ENCODE measurements around the gene ERP44.
"Not testable (repeated sequence)": the region's sequence is repeated elsewhere in the genome, so short reads cannot be mapped to it uniquely, and the experiment has no call there.

Gene ERP44

DNA sequence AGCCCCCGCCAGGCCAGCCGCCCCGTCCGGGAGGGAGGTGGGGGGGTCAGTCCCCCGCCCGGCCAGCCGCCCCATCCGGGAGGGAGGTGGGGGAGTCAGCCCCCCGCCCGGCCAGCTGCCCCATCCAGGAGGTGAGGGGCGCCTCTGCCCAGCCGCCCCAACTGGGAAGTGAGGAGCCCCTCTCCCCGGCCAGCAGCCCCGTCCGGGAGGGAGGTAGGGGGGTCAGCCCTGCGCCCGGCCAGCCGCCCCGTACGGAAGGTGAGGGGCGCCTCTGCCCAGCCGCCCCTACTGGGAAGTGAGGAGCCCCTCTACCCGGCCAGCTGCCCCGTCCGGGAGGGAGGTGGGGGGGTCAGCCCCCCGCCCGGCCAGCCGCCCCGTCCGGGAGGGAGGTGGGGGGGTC, 30.8 kb downstream of the ERP44 start:
- DNase-seq (ENCODE audit: low read depth): not testable (repeated sequence)

DNA sequence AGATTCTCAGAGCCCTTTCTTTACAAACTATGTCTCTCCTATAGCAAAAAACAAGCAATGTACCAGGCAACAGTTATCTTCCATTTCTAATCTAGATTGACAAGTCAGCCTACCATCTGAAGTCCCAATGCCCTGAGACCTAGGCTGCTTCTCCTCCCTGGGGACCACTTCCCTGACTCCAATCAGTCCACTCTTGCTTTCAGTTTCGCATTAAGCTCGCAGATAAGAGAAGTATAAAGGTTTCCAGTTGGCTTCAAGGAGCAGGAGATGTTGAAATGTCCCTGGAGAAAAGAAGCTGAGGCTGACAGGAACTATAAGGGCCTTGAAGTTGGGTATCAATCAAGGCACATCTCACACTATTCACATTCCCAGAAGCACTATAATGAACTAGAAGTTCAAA, 32.3 kb downstream of the ERP44 start:
- no peak for DNase-seq (ENCODE audit: low read depth)

DNA sequence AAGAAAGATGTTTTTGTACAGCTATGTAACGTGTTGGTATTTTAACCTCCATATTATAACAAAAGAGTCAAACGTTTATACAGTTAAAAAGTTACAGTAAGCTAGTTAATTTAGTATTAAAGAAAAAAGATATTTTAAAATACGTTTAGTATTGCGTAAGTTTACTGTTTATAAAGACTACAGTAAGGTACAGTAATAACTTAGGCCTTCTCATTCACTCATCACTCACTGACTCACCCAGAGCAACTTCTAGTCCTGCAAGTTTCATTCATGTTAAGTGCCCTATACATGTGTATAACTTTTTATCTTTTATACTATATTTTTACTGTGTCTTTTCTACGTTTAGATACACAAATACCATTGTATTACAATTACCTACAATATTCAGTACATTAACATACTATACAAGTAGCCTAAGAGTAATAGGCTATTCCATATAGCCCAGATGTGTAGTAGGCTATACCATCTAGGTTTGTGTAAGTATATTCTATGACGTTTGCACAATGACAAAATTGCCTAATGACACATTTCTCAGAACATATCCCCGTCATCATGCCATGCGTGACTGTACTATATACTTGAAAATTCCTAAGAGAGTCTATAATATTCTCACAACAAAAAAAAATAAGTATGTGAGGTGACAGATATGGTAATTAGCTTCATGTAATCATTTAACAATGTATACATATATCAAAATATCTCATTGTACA, 33.8 kb downstream of the ERP44 start:
- no peak for DNase-seq (ENCODE audit: low read depth)

DNA sequence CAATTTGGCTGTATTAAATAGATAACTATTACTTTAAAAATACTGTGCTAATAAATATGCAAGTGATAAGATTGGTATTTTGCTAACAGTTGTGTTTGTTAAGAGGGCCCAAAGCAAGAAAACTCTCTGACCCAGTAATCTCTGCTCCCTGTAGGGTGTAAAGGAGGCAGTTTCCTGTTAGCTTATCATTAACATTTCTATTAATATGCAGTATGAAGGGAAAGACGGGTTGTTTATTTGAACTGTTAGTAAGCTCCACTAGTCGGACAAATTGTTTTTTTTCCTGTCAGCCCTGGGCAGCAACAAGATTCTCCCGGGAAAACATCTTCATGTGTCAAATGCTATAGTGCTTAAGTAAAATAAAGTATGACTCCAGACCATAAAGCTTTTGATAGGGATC, 35.6 kb downstream of the ERP44 start:
- DNase-seq (ENCODE audit: low read depth): no peak

DNA sequence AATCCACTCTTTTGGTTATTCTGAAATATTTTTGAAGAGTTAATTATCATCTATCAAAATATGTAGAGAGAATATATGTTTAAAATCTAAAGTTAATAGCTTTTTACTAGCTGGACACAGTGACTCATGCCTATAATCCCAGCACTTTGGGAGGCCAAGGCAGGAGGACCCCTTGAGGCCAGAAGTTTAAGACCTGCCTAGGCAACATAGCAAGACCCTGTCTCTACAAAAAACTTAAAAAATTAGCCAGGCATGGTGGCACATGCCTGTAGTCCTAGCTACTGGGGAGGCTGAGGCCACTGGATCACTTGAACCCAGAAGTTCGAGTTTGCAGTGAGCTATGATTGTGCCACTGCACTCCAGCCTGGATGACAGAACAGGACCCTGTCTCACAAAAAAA, 36.1 kb downstream of the ERP44 start:
- DNase-seq (ENCODE audit: low read depth): not testable (repeated sequence)

DNA sequence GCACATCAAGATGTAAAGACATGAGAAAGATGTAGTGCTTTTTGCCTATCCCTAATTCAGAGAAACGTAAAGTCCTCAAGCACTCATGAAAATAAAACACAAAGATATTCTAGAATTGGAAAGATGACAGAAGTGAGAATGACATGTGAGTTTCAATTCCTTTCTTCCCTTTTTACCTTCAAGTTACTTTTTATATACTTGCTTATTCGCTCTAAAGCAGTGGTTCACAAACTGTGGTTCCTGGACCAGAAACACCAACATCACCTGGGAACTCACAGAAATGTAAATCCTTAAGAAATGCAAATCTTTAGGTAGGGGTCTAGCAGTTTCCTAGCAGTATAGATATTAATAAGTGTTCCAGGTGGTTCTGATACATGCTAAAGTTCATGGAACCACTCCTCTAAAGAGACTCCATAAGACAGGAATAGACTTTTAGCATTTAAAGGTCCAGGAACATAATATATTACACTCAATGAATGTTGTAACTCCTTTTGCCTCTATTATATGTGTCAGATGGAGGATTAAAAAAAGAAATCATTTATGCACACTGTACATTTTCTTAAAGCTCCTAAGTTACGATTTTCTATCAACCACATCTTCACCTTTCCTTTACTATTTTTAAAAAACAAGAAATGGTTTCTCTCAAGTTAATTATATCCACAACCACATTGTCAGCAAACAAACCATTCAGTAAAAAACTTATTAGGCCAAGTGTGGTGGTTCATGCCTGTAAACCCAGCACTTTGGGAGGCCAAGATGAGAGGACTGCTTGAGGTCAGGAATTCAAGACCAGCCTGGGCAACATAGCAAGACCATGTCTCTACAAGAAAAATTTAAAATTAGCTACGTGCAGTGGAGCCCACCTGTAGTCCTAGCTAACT, 39.9 kb downstream of the ERP44 start:
- DNase-seq (ENCODE audit: low read depth): no peak

DNA sequence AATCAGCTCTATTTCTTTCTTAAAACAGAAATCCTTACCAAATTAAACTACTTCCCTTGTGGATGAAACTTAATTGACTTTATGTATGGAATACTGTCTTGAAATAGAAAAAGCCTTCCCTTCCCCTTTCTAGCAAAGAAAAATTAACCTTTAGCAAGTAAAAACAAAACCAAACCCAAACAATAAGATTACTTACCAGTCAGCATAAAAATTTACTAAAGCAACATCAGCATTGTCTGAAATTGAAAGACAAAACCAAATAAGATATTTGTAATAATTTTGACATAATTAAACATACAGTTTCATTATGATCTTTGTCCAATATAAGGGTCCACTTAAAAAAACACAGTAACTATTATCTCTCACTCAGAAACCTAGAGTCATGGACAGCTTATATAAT, 41.2 kb downstream of the ERP44 start:
- no peak for DNase-seq (ENCODE audit: low read depth)

DNA sequence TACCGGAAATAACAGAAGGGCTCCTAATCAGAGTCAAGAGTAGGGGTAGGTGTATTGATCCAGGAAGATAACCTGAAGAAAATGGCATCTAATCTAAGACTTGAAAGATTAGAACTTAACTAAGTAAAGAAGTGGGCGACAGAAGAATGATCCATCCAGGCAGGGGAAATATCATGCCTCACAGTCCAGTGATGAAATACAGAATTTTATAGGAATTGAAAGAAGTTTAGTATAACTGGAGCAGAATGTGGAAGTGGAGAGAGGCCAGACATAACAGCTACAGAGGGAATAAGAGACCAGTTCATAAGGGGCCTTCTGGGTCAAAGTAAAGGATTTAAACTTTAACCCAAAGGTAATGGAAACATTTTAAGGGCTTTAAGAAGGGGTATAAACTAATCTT, 42.2 kb downstream of the ERP44 start:
- no peak for DNase-seq (ENCODE audit: low read depth)

DNA sequence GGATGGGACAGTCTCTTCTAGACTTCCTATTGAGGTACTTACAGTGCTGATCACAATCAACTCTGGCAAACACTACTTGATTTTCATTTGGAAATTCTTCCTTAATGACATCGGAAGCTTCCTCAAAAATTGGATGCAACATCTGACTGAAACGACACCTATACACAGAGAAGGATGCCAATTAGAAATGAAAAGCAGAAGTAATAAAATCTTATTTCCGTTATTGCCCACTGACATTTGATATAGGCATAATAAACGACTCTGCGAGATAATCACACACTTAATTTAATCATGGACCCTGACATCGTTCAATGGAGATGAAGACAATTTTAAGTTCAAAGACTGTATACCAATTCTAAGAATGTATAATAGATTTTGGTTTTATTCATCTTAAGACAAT, 46.4 kb downstream of the ERP44 start:
- no peak for DNase-seq (ENCODE audit: low read depth)

DNA sequence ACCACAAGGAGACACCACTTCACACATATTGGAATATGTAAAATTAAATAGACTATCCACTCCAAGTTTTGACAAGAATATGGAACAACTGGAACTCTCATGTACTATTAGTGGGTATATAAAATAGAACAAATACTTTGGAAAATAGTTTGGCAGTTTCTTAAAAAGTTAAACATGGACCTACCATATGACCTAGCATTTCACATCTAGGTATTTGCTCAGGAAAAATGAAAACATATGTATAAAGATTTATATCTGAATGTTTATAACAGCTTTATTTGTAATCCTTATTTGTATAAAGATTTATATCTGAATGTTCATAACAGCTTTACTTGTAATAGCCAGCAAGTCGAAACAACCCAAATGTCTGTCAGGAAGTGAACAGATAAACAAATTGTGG, 49.2 kb downstream of the ERP44 start:
- no peak for DNase-seq (ENCODE audit: low read depth)

DNA sequence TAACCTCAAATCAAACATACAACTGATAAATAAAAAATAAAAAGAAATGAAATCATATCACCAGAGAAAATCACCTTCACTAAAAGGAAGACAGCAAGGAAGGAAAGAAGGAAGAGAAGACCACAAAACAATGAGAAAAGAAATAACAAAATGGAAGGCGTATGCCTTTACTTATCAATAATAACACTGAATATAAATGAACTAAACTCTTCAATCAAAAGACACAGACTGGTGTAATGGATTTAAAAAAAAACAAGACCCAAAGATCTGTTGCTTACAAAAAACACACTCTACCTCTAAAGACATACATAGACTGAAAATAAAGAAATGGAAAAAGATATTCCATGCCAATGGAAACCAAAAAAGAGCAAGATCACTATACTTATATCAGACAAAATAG, 60.3 kb downstream of the ERP44 start:
- no peak for DNase-seq (ENCODE audit: low read depth)

DNA sequence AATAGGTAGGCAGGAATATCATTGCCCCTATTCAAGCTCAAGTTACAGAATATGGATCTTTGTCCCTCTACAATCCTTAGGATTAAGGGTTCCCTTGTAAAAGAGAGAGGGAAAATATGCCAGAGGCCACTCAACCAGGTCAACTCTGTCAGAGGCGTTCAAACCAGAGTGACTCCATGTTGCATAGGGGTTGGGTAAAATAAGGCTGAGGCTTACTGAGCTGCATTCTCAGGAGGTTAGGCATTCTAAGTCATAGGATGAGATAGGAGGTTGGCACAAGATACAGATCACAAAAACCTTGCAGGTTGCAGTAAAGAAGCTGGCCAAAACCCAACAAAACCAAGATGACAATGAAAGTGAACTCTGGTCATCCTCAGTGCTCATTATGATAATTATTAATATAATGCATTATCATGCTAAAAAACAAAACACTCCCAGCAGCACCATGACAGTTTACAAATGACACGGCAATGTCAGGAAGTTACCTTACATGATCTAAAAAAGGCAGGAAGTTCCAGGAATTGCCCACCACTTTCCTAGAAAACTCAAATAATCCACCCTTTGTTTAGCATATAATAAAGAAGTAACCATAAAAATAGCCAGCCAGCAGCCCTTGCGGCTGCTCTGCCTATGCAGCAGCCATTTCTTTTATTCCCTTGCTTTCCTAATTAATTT, 64.8 kb downstream of the ERP44 start:
- no peak for DNase-seq (ENCODE audit: low read depth)

DNA sequence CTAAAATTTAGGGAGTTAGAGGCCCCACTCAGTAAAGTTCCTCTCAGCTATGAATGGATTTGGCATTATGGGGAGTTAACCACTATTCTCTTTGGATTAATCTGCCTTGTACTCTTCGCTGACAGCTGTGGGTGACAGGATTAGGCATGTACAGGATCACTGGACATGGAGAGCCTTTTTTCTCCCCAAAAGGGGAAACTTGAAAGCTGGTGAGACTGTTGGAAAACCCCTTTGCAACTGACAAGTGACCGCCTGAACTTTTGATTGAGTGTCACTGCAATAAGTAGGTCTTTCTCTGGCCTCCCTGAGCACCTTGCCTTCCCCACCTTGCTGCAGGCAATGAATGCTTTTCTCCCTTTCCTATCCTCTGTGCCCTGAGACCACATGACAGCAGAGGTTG, 68.3 kb downstream of the ERP44 start:
- DNase-seq (ENCODE audit: low read depth): no peak

DNA sequence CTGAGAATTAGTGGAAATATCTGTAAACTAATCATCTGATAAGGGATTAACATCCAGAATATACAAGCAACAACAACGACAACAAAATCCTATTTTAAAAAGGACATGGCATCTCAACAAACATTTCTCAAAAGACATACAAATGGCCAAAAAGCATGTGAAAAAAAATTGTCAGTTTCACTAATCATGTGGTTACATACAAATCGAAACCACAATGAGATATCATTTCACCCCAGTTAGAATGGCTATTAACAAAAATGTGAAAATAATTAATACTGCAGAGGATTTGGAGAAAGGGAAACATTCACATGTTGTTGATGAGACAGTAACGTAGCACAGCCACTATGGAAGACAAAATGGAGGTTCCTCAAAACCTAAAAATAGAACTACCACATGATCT, 69.5 kb downstream of the ERP44 start:
- DNase-seq (ENCODE audit: low read depth): no peak

DNA sequence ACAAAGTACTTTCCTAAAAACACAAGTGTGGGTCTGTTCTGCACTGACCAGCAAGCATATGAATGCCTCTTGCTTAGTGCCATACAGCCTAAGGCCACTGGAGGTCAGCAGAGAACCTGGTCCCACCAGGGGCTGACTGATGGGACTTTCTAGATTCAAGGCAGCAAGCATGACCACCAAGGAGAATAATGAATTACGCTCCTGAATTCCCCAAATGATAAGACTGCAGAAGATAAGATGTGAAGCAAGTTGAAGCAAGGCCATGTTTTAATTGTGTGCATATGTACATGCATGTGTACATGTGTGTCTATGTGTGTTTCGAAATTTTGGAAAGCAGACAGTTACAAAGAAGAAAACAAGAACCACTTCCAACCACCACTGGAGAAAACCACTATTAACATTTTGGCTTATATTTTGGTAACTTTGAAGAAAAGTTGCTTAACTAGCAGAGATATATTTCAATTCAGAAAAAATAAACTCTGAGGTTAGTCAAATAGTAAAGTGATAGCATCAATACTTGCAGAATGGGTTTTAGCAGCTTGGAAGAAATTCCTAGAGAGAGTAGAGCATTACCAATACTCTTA, 70.5 kb downstream of the ERP44 start:
- peak; percentile 32 for DNase-seq (ENCODE audit: low read depth)

DNA sequence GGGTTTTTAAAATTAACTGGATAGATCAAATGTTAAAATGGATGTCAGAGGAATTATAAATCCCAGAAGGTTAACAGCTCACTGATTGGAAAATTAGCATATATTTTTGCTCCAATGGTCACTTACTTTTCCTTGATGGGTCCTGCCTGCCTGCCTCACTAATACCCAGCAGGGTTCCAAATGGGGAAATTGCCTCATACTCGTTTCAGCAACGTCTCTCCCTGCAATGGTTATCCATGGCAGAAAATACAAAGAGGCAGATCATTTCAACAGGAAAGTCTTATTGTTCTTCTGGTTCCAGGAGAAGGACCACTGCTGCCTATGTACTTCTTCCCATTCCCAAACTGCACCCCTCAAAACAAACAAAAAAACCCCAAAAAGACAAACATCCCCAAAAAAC, 71.3 kb downstream of the ERP44 start:
- DNase-seq (ENCODE audit: low read depth): no peak

DNA sequence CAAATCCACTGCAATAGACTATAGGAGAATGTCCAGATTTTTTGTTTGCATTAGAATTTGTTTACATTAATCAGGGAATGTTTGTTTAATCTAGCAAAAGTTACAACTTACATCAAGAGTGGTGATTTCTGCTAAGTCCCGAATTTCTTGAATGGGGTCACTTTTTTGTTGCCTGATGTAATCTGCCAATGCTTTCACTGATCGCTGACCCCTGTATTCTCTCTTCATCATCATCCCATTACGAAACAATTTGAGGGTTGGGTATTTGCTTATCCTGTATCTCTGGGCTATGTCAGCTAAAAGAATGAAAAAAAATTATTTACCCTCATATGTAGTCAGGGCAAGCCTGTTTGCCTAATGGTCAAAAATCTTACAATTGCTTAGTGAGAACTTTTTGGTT, 76.9 kb downstream of the ERP44 start:
- no peak for DNase-seq (ENCODE audit: low read depth)

DNA sequence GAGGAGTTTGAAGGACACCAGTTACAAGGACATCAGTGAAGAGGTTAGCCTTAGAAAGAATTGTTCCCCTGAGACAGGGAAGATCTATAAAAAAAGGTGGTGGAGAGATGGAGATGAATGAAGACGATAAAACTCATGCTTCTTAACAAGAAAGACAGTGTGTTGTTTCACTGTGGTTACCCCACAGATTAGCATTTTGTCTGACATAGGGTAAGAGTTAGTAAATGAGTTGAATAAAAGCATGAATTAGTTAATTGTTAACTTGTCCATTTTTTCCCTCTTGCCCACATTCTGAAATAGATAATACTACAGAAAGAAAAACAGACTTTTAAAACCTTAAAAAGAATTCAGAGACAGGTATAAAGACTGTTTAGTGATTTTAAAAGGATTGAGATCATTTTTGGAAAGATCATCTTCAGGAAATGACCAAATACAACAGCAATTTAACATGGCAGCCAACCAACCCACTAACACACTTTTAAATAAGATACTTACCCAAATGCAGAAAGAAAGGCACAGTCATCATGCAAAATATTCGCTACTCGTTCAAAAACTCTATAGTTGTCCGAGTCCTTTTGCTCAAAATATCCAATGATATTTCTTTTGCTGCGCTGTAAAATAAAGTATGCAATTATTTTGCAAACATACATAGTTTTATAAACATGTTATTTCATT, 78.5 kb downstream of the ERP44 start:
- DNase-seq (ENCODE audit: low read depth): no peak

DNA sequence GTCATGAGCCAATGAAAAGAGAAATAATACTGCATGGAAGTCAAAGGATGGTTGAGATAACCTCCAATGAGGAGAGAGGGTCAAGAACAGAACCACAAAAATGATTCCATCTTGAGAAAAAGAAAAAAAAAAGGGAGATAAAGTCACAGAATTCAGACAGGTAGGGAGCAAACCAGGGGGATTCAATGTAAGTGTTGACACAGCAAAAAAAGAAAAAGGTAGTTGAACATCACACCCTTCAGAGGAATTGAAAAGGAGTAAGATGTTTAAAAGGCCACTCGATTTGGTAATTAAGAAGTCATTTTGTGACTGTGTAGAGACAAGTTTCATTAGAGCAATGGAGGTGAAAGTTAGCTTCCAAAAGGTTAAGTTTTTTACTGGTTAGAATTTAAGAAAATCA, 79.3 kb downstream of the ERP44 start:
- no peak for DNase-seq (ENCODE audit: low read depth)

DNA sequence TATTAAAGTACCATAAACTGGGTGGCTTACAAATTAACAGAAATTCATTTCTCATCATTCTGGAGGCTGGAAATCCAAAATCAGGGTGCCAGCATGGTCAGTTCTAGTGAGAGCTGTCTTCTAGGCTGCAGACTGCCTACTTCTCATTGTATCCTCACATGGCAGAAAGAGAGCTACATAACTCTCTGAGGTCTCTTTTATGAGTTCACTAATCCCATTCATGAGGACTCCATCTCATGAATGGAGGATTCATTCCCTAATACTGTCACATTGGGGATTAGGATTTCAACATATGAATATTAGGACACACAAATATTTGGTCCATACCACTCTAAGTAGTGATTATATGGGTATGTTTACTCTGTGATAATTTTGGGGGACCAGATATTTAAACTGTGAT, 84.0 kb downstream of the ERP44 start:
- DNase-seq (ENCODE audit: low read depth): no peak

DNA sequence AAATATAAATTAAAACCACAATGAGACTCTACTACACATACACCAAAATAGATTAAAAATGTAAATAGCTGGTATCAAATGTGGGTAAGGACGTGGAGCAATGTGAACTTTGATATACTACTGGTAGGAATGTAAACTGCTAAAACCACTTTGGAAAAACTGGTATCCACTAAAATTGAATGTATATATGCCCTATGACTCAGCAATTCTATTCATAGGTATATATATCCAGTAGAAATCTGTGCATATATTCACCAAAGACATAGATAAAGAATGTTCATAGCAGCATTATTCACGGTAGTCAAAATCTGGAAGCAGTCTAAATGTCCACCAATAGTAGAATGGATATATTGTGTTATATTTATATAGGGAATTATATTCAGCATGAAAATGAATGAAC, 85.2 kb downstream of the ERP44 start:
- DNase-seq (ENCODE audit: low read depth): no peak

DNA sequence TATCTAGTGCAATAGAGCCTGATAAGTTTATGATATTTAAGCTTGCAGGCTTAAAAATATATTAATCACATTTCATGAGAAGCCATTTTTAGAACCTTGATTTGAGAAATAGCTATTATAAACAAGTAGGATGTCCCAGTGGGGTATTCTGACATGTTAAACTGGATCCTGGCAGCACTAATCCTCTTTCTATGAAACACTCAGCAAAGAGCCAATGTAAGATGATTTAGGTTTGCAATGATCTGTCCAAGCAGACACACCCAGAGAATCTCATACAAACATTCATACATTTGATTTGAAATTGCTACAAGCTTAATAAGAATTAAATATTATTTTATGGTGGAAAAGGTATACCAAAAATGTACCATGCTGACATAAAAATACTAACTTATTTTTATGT, 86.5 kb downstream of the ERP44 start:
- no peak for DNase-seq (ENCODE audit: low read depth)

Data from CMK (cell line).